PFSK-1 (cell line): Measurements from ENCODE around the gene OR2C1.

Experiments
- FOXP2 ChIP-seq: optimal IDR thresholded peaks from 2 replicates; pipeline ENCODE3; 2011; ENCODE audit warnings: borderline replicate concordance, control low read depth, inconsistent platforms; ENCODE audit not compliant: insufficient read depth; ENCODE audit errors: extremely low read length, extremely low read depth
- POLR2AphosphoS5 ChIP-seq: IDR thresholded peaks from 2 replicates; pipeline ENCODE4 v1.6.1; 2012; ENCODE audit warnings: low read depth, mild to moderate bottlenecking, control low read depth, low read length, moderate library complexity
- REST ChIP-seq, 2 experiments: IDR thresholded peaks; 2 replicates each; pipeline versions ENCODE4 v1.6.1 to v1.8.0; 2011 to 2012; ENCODE audit warnings: low read depth in 2 of 2, low read length in 2 of 2, control low read depth in 1 of 2, inconsistent platforms in 1 of 2, mild to moderate bottlenecking in 1 of 2, moderate library complexity in 1 of 2; ENCODE audit not compliant: insufficient read depth in 1 of 2
- TAF1 ChIP-seq: IDR thresholded peaks from 2 replicates; pipeline ENCODE4 v1.6.1; 2012; ENCODE audit warnings: low read length, control low read depth, borderline replicate concordance; ENCODE audit not compliant: insufficient read depth

Gene OR2C1

GRCh38 chr16:3401719-3402397 is 46.2 kb downstream of the OR2C1 start:
- TF ChIP-seq TAF1 (no peak), FOXP2 (no peak), REST (IDR thresholded peaks at IDR 0.05; ENCODE audit: insufficient read depth in 1 of 2, low read depth in 2 of 2, low read length in 2 of 2) (no peak), POLR2AphosphoS5 (no peak)
